Fibroblast of skin of left biceps (primary cell): ENCODE results near the gene SMR3B.

Experiments
- DNase-seq, 2 experiments: peaks; one replicate each; pipeline ENCODE4 v3.0.0-alpha.2; 2013; ENCODE audit warnings: low read depth in 2 of 2

The SMR3B gene

DNA sequence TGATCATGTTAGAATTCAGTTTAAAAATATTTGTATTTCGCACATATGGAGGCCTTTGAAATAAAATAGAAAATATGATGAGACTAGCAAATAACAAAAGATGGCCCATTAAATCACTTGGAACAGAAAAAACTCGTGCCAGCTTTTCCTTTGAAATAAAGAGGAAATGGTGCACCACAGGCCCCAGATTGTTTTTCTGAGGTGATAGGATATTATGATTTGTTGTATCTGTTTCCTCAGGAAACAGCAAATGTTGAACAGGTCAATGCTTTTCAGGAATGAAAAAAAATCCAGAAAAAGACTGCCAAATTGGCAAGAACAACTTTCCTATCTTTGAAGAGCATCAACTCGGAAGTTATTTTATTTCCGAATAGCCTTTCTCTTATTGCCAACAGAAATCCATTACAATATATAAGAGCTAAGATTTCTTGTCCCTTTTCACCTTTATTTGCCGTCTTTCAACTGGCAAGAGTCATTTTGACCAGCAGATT, at the start of gene SMR3B:
Gene SMR3B, plus strand, starts transcription at position 441 of the 491 bp plus-strand sequence. CDS start 1,380 bp downstream, outside the sequence.
- DNase-seq, result no peak

- DNase-seq, result no peak
Observed at GRCh38 chr4:70334681-70335080, 48.2 kb upstream of the SMR3B start, which contains the start of gene CABS1. Gene CABS1 (plus strand): TSS chr4:70334981. CDS start chr4:70335040, 59 bp downstream.

DNA sequence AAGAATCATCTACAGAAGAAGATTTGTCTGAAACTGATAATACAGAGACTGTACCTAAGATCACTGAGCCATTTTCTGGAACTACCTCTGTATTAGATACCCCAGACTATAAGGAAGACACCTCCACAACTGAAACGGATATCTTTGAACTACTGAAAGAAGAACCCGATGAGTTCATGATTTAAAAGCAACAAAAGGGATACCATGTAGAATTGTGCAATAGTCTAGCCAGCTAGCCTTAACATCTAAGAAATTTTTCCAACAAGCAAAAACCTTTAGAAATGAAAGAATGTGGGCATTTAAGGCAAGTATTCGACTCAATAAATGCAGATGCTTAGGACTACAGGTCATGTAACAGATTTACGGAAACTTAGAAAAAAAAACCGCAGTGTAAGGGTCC, 46.9 kb upstream of the SMR3B start:
- DNase-seq, result no peak

- DNase-seq, result peak; percentile 3 to 4
Observed at GRCh38 chr4:70337886-70338420, 45.0 kb upstream of the SMR3B start.

DNA sequence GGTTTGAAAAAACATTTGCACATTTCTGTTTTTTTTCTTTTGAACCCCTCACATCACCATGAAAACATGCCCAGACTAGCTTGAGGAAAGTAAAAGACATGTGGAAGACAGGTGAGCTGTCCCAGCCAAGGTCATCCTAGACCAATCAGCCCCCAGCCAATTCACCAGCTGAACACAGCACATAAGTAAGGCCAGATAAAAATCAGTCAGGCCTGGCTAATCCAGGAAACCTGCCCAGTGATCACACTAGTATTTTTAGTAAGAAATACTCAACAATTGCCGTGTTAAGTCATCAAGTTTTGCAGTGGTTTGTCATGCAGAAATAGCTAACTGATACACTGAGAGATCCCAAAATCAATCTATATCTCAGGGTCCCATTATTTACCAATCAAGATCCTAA, 26.7 kb upstream of the SMR3B start:
- DNase-seq, result no peak

- DNase-seq, result no peak
Observed at GRCh38 chr4:70359115-70359661, 23.7 kb upstream of the SMR3B start.

- no peak for DNase-seq
Observed at GRCh38 chr4:70360460-70360859, 22.5 kb upstream of the SMR3B start, which contains the start of gene SMR3A. Gene SMR3A (plus strand): TSS chr4:70360760. CDS start chr4:70362116, 1,356 bp downstream.

GRCh38 chr4:70364002-70364401, 18.9 kb upstream of the SMR3B start:
- no peak for DNase-seq

DNA sequence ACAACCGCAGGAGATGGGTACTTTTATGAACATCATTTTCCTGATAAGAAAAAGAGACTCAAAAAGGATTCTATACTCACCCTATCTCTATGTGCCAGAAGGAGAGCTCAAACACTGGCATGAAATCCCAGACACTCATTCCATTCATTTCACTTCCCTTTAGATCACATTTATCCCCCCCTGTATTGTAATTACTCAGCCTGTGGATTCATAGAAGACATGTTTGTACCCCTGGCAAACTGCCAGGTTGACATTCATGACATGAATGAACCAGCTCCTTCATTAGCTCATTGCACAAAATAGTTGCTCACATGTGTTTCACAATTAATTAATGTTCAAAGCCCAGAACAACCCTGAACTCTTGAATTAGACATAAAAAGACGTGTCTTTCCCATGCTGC, 17.5 kb upstream of the SMR3B start:
- no peak for DNase-seq

DNA sequence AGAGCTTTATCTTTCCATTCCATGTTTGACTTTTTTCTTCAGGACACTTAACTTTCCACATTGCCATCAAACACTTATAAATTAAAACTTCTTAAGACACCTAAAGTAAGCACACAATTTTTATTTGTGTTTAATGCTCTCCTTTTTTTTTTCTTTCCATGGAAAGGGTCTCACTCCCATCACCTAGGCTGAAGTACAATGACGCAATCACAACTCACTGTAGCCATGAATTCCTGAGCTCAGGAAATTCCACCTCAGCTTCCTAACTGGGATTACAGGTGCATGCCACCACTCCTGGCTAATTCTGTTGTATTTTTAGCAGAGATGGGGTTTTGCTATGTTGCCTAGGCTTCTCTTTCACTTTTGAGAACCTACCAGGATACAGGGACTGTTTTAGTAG, 15.1 kb upstream of the SMR3B start:
- DNase-seq, result no peak

- no peak for DNase-seq
Observed at GRCh38 chr4:70371987-70372386, 10.9 kb upstream of the SMR3B start.

DNA sequence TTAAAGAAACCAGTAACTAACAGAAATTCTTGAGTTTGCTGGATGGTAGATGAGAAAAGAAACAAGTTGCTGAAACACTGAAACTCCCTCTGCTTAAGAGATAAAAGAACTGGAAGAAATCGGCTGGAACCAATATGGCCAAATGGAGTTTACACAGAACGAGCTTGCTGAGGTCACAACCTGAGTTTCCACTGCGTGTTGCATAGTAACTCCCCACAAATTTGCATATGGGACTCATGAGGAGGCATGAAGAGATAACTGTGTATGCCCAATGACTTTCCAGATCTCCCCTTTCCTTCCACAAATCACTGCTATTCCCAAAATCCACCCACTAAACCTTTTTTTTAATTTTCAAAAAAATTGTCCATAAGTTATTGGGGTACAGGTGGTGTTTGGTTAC, 10.2 kb upstream of the SMR3B start:
- no peak for DNase-seq

- DNase-seq, result no peak
Observed at GRCh38 chr4:70380578-70380977, 2.4 kb upstream of the SMR3B start.

GRCh38 chr4:70392057-70392776, 9.3 kb downstream of the SMR3B start:
- no peak for DNase-seq

- no peak for DNase-seq
Observed at GRCh38 chr4:70397580-70397979, 14.6 kb downstream of the SMR3B start, which contains the start of gene OPRPN. Gene OPRPN (plus strand): TSS chr4:70397940. CDS start chr4:70399286, 1,346 bp downstream.

DNA sequence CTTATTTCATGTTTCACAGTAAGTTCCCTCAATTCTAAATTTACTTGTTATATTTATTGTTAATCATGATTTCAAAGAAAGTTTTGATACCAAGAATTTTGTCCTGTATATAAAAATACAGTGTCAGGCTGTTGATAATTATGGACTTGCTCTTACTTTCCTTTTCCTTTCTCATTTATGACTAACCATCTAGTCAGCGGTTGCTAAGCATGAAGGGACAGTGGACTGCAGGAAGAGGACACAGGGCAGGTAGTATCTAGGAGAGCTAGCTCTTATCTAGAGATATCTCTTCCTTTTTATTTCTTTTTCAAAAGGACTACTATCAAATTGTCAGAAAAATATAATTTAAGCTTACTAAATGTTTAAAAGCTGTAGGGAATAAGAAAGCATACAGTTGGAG, 16.4 kb downstream of the SMR3B start:
- DNase-seq, result no peak

- no peak for DNase-seq
Observed at GRCh38 chr4:70402762-70403161, 19.8 kb downstream of the SMR3B start.

- DNase-seq, result no peak
Observed at GRCh38 chr4:70405765-70406164, 22.8 kb downstream of the SMR3B start.

GRCh38 chr4:70425306-70425705, 42.4 kb downstream of the SMR3B start:
- DNase-seq, result no peak

DNA sequence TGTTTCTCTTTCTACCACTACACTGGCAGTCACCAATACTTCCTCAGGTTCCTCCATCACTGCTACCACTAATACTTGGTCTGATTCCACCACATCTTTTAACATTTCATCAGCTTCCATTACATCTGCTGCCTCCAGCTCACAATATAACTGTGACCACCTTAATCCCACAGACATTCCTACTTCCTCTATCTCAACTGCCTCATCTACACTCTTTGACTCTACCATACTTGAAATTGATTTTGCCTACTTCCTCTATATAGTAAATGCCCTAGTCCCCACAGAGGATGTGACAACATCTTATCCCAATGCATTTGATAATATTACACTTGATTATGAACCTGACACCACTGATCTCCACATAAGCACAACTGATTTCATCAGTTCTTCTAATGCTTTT, 43.9 kb downstream of the SMR3B start:
- no peak for DNase-seq

- DNase-seq, result no peak
Observed at GRCh38 chr4:70437197-70437596, 54.3 kb downstream of the SMR3B start.
